ENCODE measurements around the gene KRI1. TPM values are rescaled to one million over a fixed set of nuclear protein-coding genes. Genes with fewer than 3 reads are reported as not detected.

Gene KRI1
- 7.7 TPM for total RNA-seq
- polyA plus RNA-seq, result 29.9 TPM

- Histone ChIP-seq H3K4me1 (ENCODE audit: insufficient read depth) (no peaks in the 10 kb centered on the region), H3K36me3 (ENCODE audit: insufficient read depth) (no peaks in the 10 kb centered on the region), H3K27ac (ENCODE audit: low read depth) (peak within 1 kb of the TSS; percentile 85), H3K4me3 (ENCODE audit: low read depth, low read length) (peak within 1 kb of the TSS; percentile 80)
- DNase-seq (ENCODE audit: extremely low spot score), result peak; percentile 90
- under 1% methylated on average over 94 of the region's 94 CpGs for WGBS
Observed at GRCh38 chr19:10565567-10566407, at the start of gene KRI1. TSS of gene KRI1 (minus strand) at chr19:10566010. CDS start at chr19:10565999, 11 bp downstream.

- DNase-seq (ENCODE audit: extremely low spot score), result no peak
- H3K27ac ChIP-seq (ENCODE audit: low read depth), result peak overlapping the region; percentile 33
- no peak overlapping the region for H3K4me3 ChIP-seq (ENCODE audit: low read depth, low read length)
- H3K36me3 ChIP-seq (ENCODE audit: insufficient read depth), result no peaks in the 10 kb centered on the region
- no peaks in the 10 kb centered on the region for H3K4me1 ChIP-seq (ENCODE audit: insufficient read depth)
- WGBS, result 57% methylated on average over 15 of the region's 15 CpGs
Observed at GRCh38 chr19:10612499-10613119, 46.8 kb upstream of the KRI1 start.

GRCh38 chr19:10611907-10612306 is 46.1 kb upstream of the KRI1 start:
- Histone ChIP-seq H3K4me1 (ENCODE audit: insufficient read depth) (no peaks in the 10 kb centered on the region), H3K27ac (ENCODE audit: low read depth) (no peak overlapping the region), H3K36me3 (ENCODE audit: insufficient read depth) (no peaks in the 10 kb centered on the region), H3K4me3 (ENCODE audit: low read depth, low read length) (no peak overlapping the region)
- no peak for DNase-seq (ENCODE audit: extremely low spot score)
- WGBS, result 83% methylated on average over 5 of the region's 5 CpGs

GRCh38 chr19:10604460-10604980 is 38.7 kb upstream of the KRI1 start:
- DNase-seq (ENCODE audit: extremely low spot score), result no peak

GRCh38 chr19:10603873-10604459 is 38.2 kb upstream of the KRI1 start:
- 45% methylated on average over 9 of the region's 9 CpGs for WGBS
- DNase-seq (ENCODE audit: extremely low spot score), result no peak
- H3K27ac ChIP-seq (ENCODE audit: low read depth), result peak overlapping the region; percentile 78

More at GRCh38 chr19:10604460-10604980, 38.7 kb upstream of the KRI1 start:
- H3K36me3 ChIP-seq (ENCODE audit: insufficient read depth), result no peaks in the 10 kb centered on the region
- H3K27ac ChIP-seq (ENCODE audit: low read depth), result peak overlapping the region; percentile 78
- 78% methylated on average over 9 of the region's 9 CpGs for WGBS
- no peak overlapping the region for H3K4me3 ChIP-seq (ENCODE audit: low read depth, low read length)
- no peaks in the 10 kb centered on the region for H3K4me1 ChIP-seq (ENCODE audit: insufficient read depth)

GRCh38 chr19:10603084-10603872 is 37.5 kb upstream of the KRI1 start:
- Histone ChIP-seq H3K4me3 (ENCODE audit: low read depth, low read length) (peak overlapping the region; percentile 91), H3K4me1 (ENCODE audit: insufficient read depth) (no peaks in the 10 kb centered on the region), H3K27ac (ENCODE audit: low read depth) (peak overlapping the region; percentile 78), H3K36me3 (ENCODE audit: insufficient read depth) (no peaks in the 10 kb centered on the region)
- DNase-seq (ENCODE audit: extremely low spot score), result peak; percentile 59
- WGBS, result 10% methylated on average over 19 of the region's 19 CpGs

More at GRCh38 chr19:10603873-10604459, 38.2 kb upstream of the KRI1 start:
- Histone ChIP-seq H3K36me3 (ENCODE audit: insufficient read depth) (no peaks in the 10 kb centered on the region), H3K4me1 (ENCODE audit: insufficient read depth) (no peaks in the 10 kb centered on the region), H3K4me3 (ENCODE audit: low read depth, low read length) (peak overlapping the region; percentile 91)

- under 1% methylated on average over 76 of the region's 76 CpGs for WGBS
Observed at GRCh38 chr19:10602330-10603083, 36.7 kb upstream of the KRI1 start.

GRCh38 chr19:10601999-10602329 is 36.2 kb upstream of the KRI1 start:
- H3K4me3 ChIP-seq (ENCODE audit: low read depth, low read length), result peak overlapping the region; percentile 91
- 21% methylated on average over 7 of the region's 7 CpGs for WGBS
- H3K27ac ChIP-seq (ENCODE audit: low read depth), result no peak overlapping the region
- H3K4me1 ChIP-seq (ENCODE audit: insufficient read depth), result no peaks in the 10 kb centered on the region
- no peaks in the 10 kb centered on the region for H3K36me3 ChIP-seq (ENCODE audit: insufficient read depth)
- DNase-seq (ENCODE audit: extremely low spot score), result no peak

More at GRCh38 chr19:10602330-10603083, 36.7 kb upstream of the KRI1 start:
- H3K4me3 ChIP-seq (ENCODE audit: low read depth, low read length), result peak overlapping the region; percentile 91
- peak overlapping the region; percentile 74 for H3K27ac ChIP-seq (ENCODE audit: low read depth)
- H3K4me1 ChIP-seq (ENCODE audit: insufficient read depth), result no peaks in the 10 kb centered on the region
- no peak for DNase-seq (ENCODE audit: extremely low spot score)
- H3K36me3 ChIP-seq (ENCODE audit: insufficient read depth), result no peaks in the 10 kb centered on the region

GRCh38 chr19:10600149-10600548 is 34.3 kb upstream of the KRI1 start:
- no peak overlapping the region for H3K27ac ChIP-seq (ENCODE audit: low read depth)
- WGBS, result 88% methylated on average over 5 of the region's 5 CpGs
- DNase-seq (ENCODE audit: extremely low spot score), result no peak
- no peaks in the 10 kb centered on the region for H3K4me1 ChIP-seq (ENCODE audit: insufficient read depth)
- H3K36me3 ChIP-seq (ENCODE audit: insufficient read depth), result no peaks in the 10 kb centered on the region
- no peak overlapping the region for H3K4me3 ChIP-seq (ENCODE audit: low read depth, low read length)

- Histone ChIP-seq H3K27ac (ENCODE audit: low read depth) (no peak overlapping the region), H3K4me1 (ENCODE audit: insufficient read depth) (no peaks in the 10 kb centered on the region), H3K4me3 (ENCODE audit: low read depth, low read length) (no peak overlapping the region), H3K36me3 (ENCODE audit: insufficient read depth) (no peaks in the 10 kb centered on the region)
- WGBS, result 69% methylated on average over 9 of the region's 9 CpGs
- no peak for DNase-seq (ENCODE audit: extremely low spot score)
Observed at GRCh38 chr19:10593820-10594637, 28.2 kb upstream of the KRI1 start.

- no peak overlapping the region for H3K27ac ChIP-seq (ENCODE audit: low read depth)
- H3K4me3 ChIP-seq (ENCODE audit: low read depth, low read length), result no peak overlapping the region
- H3K4me1 ChIP-seq (ENCODE audit: insufficient read depth), result no peaks in the 10 kb centered on the region
- DNase-seq (ENCODE audit: extremely low spot score), result no peak
- 95% methylated on average over 7 of the region's 7 CpGs for WGBS
- H3K36me3 ChIP-seq (ENCODE audit: insufficient read depth), result no peaks in the 10 kb centered on the region
Observed at GRCh38 chr19:10593148-10593547, 27.3 kb upstream of the KRI1 start.

GRCh38 chr19:10587839-10588150 is 22.0 kb upstream of the KRI1 start:
- no peaks in the 10 kb centered on the region for H3K36me3 ChIP-seq (ENCODE audit: insufficient read depth)
- H3K4me3 ChIP-seq (ENCODE audit: low read depth, low read length), result no peak overlapping the region
- WGBS, result 90% methylated on average over 2 of the region's 2 CpGs
- H3K4me1 ChIP-seq (ENCODE audit: insufficient read depth), result no peaks in the 10 kb centered on the region
- no peak overlapping the region for H3K27ac ChIP-seq (ENCODE audit: low read depth)
- DNase-seq (ENCODE audit: extremely low spot score), result no peak

Measured in urinary bladder (tissue), 4 donors.